ENCODE data around the gene CASKIN1.

GRCh38 chr16:2167068-2167638, 29.3 kb downstream of the CASKIN1 start:
- TF ChIP-seq POLR2A (IDR thresholded peaks at IDR 0.05) (no peak), CTCF (IDR thresholded peaks at IDR 0.05 in 8 of 11, conservative IDR thresholded peaks at IDR 0.05 in 3 of 11) (no peak)

Data from spleen (tissue), 7 donors.